Measurements from ENCODE around the gene NEXN. TPM values are rescaled to one million over a fixed set of nuclear protein-coding genes. Genes with fewer than 3 reads are reported as not detected.

Gene NEXN
- total and polyA plus RNA-seq, 2 of the 13 experiments (the other 11 are each of a cell fraction or from before 2014, with no cell fraction given): 0.07 to 0.97 TPM

- TF ChIP-seq THAP7 (CRISPR knock-in tag; IDR thresholded peaks at IDR 0.05) (no peak; the same call in 1 of the 2 replicates), ZFP41 (CRISPR knock-in tag; IDR thresholded peaks at IDR 0.05; ENCODE audit: borderline replicate concordance) (no peak), ZNF549 (CRISPR knock-in tag; IDR thresholded peaks at IDR 0.05) (no peak), SMC3 (IDR thresholded peaks at IDR 0.05; ENCODE audit: low read length) (no peak), POLR2AphosphoS5 (IDR thresholded peaks at IDR 0.05; ENCODE audit: low read depth, low read length) (no peak), ZNF468 (CRISPR knock-in tag; IDR thresholded peaks at IDR 0.05) (no peak), AGO2 (optimal IDR thresholded peaks at IDR 0.05; ENCODE audit: low read depth, low read length) (no peak), ZBTB49 (CRISPR knock-in tag; IDR thresholded peaks at IDR 0.05; ENCODE audit: borderline replicate concordance) (no peak), PAWR (CRISPR knock-in tag; IDR thresholded peaks at IDR 0.05; ENCODE audit: borderline replicate concordance) (no peak), ZNF83 (CRISPR knock-in tag; IDR thresholded peaks at IDR 0.05; ENCODE audit: borderline replicate concordance) (no peak), MAF1 (CRISPR knock-in tag; IDR thresholded peaks at IDR 0.05; ENCODE audit: borderline replicate concordance) (no peak), GLMP (CRISPR knock-in tag; IDR thresholded peaks at IDR 0.05; ENCODE audit: borderline replicate concordance) (no peak), NBN (conservative IDR thresholded peaks at IDR 0.05) (no peak), E2F5 (CRISPR knock-in tag; conservative IDR thresholded peaks at IDR 0.05) (no peak), DDIT3 (CRISPR knock-in tag; IDR thresholded peaks at IDR 0.05) (no peak), ZNF737 (CRISPR knock-in tag; IDR thresholded peaks at IDR 0.05; ENCODE audit: borderline replicate concordance) (no peak), RFX5 (IDR thresholded peaks at IDR 0.05; ENCODE audit: low read depth, low read length) (no peak), DRAP1 (CRISPR knock-in tag; IDR thresholded peaks at IDR 0.05) (peak; percentile 12; the same call in 1 of the 2 replicates), MTF1 (CRISPR knock-in tag; IDR thresholded peaks at IDR 0.05) (no peak), CHD4 (IDR thresholded peaks at IDR 0.05; ENCODE audit: borderline replicate concordance, low read length) (no peak), THAP11 (CRISPR knock-in tag; IDR thresholded peaks at IDR 0.05) (no peak), SSRP1 (CRISPR knock-in tag; IDR thresholded peaks at IDR 0.05) (no peak)
Measured at GRCh38 chr1:77888081-77888780, at the start of gene NEXN (continued).

All from HepG2 (cell line).